GM18517 (cell line): ENCODE data around the gene TLR10.

Experiments
- ATAC-seq: cut with Tn5 transposase; IDR thresholded peaks from one replicate; pipeline ENCODE4 v1.9.1; 2021; ENCODE audit warnings: mild to moderate bottlenecking, moderate library complexity; ENCODE audit not compliant: unreplicated experiment

TLR10 gene

DNA sequence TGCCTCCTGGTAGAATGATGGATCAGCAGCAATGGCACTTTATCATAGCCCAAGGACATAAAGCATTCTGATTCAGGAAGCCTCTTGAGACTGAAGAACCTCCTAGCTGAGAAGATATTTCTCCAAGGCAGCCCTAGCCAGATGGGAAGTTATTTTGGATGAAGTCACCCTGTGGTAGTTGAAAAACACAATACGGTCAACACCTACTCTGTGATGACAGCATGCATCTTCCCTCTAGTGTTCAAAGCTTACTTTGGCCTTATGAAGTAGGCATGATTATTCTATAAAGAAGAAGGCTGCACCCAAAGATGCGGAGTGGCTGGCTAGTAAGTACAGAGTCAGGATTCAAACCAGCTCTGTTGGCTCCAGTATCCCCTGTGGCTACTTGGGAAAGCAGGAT is 47.9 kb downstream of the TLR10 start:
- no peak for ATAC-seq

DNA sequence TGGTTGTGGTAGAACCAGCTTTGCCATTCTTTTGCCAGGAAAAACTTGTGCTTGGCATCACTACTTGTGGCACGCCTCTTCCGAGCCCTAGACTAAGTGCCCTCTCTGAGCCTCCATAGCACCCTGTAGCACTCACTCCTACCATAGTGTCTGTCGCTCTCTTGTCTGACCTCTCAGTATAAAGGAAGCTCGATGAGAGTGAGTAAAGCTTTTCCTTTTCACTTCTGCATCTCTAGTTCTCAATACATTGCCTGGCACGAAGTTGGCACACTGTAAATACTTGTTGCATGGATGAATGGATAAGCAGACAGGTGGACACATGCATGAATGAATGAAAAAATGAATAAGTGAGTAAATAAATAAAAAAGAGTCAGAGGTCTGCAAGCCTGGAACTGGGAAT is 48.3 kb downstream of the TLR10 start:
- ATAC-seq, result no peak

DNA sequence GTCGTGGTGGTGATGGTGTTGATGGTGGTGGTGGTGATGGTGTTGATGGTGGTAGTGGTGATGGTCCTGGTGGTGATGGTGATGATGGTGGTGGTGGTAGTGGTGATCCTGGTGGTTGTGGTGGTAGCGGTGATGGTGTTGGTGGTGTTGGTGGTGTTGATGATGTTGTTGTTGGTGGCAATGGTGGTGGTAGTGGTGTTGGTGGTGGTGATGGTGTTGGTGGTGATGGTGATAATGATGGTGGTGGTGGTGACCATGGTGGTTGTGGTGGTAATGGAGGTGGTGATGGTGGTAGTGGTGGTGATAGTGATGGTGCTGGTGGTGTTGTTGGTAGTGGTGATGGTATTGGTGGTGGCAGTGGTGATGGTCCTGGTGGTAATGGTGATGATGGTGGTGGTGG is 49.1 kb downstream of the TLR10 start:
- no peak for ATAC-seq

DNA sequence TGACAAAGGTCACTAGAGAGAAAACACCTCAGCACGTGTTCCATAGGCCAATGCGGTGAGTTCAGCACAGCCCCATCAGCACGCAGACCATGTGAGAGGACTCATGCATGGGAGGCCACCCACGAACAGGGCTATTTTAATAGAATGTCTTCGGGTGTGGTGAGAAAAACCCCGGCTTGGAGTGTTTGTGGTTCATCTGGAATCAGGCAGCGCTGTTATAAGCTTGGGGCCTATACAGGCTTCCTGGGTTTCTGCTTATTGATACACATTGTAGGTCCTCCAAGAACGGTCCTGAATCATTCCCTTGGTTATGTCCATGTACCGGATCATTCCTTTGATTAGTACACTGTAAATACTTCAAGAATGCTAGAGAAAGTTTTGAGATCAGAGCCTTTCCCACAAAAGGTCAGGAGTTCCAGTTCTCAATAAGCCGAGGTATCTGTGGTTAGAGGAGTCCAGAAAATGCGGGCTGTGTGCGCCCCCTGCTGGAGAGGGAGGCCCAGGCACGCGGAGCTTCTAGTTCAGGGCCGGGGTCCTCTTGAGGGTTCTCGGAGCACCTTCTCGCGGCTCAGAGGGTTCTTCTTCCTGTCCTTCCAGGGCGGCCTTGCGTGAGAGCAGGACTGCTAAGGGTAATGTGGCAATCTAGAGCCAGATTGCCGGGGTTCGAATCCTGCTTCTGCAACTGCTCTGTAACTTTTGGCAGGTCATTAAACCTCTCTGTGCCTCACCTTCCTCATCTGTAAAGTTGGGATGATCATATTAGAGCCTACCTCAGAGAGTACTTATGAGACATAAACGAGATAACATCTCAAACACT is 51.8 kb downstream of the TLR10 start:
- peak; percentile 78 for ATAC-seq

DNA sequence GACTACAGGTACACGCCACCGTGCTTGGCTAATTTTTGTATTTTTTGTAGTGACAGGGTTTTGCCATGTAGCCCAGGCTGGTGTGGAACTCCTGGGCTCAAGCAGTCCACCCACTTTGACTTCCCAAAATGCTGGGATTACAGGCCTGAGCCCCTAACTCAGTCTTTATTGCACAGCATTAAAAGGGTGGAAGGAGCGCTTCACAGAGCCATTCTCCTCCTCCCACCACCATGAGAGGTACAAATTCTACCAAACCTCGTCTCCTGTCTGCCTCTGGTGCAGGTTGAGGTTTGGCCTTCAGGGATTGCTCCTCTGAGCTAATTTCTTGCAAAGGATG is 52.3 kb downstream of the TLR10 start:
- no peak for ATAC-seq

DNA sequence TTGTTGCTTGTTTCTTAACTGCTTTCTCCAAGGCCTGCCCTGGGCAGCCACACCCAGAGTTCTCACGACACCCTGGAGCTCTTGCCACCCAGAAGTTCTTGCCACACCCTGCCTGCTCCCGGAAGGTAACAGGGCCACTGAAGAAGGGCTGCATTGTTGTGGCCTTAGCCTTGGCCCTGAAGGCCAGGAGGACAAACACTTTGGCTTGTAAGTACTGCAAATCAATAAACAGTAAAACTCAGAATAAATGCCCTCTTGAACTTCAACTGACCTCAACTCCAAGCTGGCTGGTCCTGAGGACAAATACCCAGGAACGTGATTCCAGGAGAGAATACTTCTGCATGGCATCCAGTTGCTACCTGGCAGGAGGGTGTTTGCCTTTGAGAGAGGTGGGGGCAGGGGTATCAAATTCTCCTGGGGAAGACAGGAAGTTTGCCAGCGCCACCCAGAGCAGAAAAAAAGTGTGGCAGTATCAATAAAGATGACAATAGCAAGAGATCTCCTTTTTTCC is 54.1 kb downstream of the TLR10 start:
- no peak for ATAC-seq

DNA sequence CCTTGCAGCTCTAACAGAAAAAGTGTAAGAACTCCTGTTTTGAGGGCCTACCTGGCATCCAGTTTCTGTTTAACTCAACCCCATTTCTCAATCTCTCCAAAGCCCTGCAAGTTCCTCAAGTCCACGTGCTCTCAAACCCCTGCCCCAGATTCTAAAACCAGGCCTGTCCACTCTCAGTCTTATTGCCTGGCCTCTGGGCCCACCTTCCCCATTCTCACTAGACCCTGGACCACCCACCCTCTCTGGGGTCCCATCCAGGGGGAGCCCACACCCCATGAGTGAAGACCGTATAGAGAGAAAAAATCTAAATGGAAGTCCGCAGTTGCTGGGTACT is 58.3 kb downstream of the TLR10 start:
- ATAC-seq, result no peak

DNA sequence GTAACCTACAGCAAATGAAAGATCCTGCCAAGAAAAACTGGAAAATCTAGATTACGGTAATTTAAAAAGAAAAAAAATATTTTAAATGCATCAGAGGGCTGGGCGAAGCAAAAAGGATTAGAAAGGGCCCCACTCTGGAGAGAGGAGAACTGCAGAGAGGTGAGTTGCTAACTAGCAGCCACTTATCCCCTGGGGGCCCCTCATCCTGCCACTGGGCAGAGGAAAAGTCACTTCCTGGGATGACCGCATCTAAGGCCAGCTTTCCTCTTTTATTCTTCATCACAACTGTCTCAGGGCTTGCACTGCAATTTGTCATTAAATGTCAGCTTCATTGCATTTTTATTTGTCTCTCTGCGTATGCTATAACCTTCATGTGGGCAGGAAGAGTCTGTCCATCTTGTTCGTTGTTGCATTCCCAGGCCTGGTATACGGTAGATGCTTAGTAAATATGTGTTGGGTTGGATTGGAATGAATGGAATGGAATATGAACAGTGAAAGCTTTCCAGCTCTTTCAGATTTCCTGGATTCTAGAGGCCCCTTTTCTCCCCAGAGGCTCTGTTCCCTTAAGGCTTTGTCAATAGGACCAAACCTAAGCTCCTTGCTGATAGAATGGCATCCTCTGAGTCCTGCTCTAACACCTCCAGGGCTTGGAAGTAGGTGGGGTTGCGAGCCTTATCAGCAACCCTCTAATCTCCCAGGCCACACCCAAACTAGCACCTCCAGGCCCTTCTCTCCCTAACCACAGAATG is 58.9 kb downstream of the TLR10 start:
- no peak for ATAC-seq

DNA sequence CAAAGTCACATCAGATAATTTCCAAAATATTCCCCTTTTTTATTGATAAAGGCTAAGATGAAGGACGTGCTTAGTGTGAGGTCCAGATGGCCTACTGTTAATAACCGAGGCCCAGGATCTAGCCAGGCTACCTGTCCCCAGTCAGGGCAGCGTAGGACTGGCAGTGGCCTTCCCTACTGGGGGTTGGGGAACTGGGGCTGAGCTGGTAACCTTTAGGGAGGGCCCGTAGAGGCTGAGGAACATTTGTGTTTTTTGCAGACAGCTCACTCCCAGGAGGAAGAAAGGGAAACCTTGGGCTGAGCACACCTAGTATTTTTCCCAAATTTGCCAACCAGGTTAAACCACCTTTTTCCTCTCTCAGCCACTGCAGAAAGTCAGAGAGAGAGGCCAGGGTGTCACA is 59.7 kb downstream of the TLR10 start:
- no peak for ATAC-seq
